BLaER1 (cell line): ENCODE data around the gene SCARB2.

Source experiments
- H3K27ac ChIP-seq: shearing (Covaris generic); formaldehyde crosslinking; 2 replicates; pipeline ENCODE4 v1.8.1; 2022
- H3K27me3 ChIP-seq: shearing (Covaris generic); formaldehyde crosslinking; 2 replicates; pipeline ENCODE4 v1.8.1; 2022
- H3K36me3 ChIP-seq: shearing (Covaris generic); formaldehyde crosslinking; 2 replicates; pipeline ENCODE4 v1.8.1; 2022
- H3K4me1 ChIP-seq: shearing (Covaris generic); formaldehyde crosslinking; 2 replicates; pipeline ENCODE4 v1.8.1; 2022
- H3K4me2 ChIP-seq: shearing (Covaris generic); formaldehyde crosslinking; 2 replicates; pipeline ENCODE4 v1.8.1; 2022
- H3K4me3 ChIP-seq: shearing (Covaris generic); formaldehyde crosslinking; 2 replicates; pipeline ENCODE4 v1.8.1; 2022
- H3K9ac ChIP-seq: shearing (Covaris generic); formaldehyde crosslinking; 2 replicates; pipeline ENCODE4 v1.8.1; 2022
- H3K9me3 ChIP-seq: shearing (Covaris generic); formaldehyde crosslinking; 2 replicates; pipeline ENCODE4 v1.8.1; 2022
- H4K20me1 ChIP-seq: shearing (Covaris generic); formaldehyde crosslinking; 2 replicates; pipeline ENCODE4 v1.8.1; 2022
- Cebpa-rat ChIP-seq: shearing (Covaris generic); IDR thresholded peaks from 2 replicates; pipeline ENCODE4 v1.8.1; 2022

SCARB2 gene

GRCh38 chr4:76211769-76212708 lies 1.6 kb downstream of the SCARB2 start:
- Histone ChIP-seq H3K4me1 (peaks cover 68% of the 10 kb centered on the region), H3K9ac (peak overlapping the region; percentile 86; the same call in 1 of the 2 replicates), H3K4me2 (peak overlapping the region; percentile 88), H4K20me1 (peaks cover 54% of the 10 kb centered on the region), H3K27me3 (no peaks in the 10 kb centered on the region), H3K27ac (no peak overlapping the region), H3K4me3 (peak overlapping the region; percentile 83), H3K9me3 (no peaks in the 10 kb centered on the region), H3K36me3 (no peaks in the 10 kb centered on the region)
- no peak for TF ChIP-seq Cebpa-rat

- no peaks in the 10 kb centered on the region for H3K27me3 ChIP-seq
- H3K9me3 ChIP-seq, result no peaks in the 10 kb centered on the region
- peaks cover 68% of the 10 kb centered on the region for H3K4me1 ChIP-seq
- H3K9ac ChIP-seq, result no peak overlapping the region
- H3K27ac ChIP-seq, result no peak overlapping the region
- no peak for TF ChIP-seq Cebpa-rat
- peaks cover 64% of the 10 kb centered on the region for H4K20me1 ChIP-seq
- H3K4me2 ChIP-seq, result peak overlapping the region; percentile 17; the same call in 1 of the 2 replicates
- H3K36me3 ChIP-seq, result no peaks in the 10 kb centered on the region
- no peak overlapping the region for H3K4me3 ChIP-seq
Measured at GRCh38 chr4:76210452-76210851, 3.2 kb downstream of the SCARB2 start.

- H3K4me3 ChIP-seq, result no peak overlapping the region
- H3K4me1 ChIP-seq, result peaks cover 64% of the 10 kb centered on the region
- no peak overlapping the region; the same call in 1 of the 2 replicates for H3K4me2 ChIP-seq
- peaks cover 70% of the 10 kb centered on the region for H4K20me1 ChIP-seq
- H3K36me3 ChIP-seq, result no peaks in the 10 kb centered on the region
- TF ChIP-seq Cebpa-rat, result no peak
- no peaks in the 10 kb centered on the region for H3K27me3 ChIP-seq
- H3K9me3 ChIP-seq, result no peaks in the 10 kb centered on the region
- no peak overlapping the region for H3K27ac ChIP-seq
- no peak overlapping the region for H3K9ac ChIP-seq
Measured at GRCh38 chr4:76209881-76210280, 3.7 kb downstream of the SCARB2 start.

- H3K9me3 ChIP-seq, result no peaks in the 10 kb centered on the region
- peak overlapping the region; percentile 79 for H3K4me2 ChIP-seq
- no peaks in the 10 kb centered on the region for H3K36me3 ChIP-seq
- H3K9ac ChIP-seq, result peak overlapping the region; percentile 45; the same call in 1 of the 2 replicates
- peaks cover 55% of the 10 kb centered on the region for H3K4me1 ChIP-seq
- H3K27me3 ChIP-seq, result no peaks in the 10 kb centered on the region
- no peak overlapping the region for H3K4me3 ChIP-seq
- TF ChIP-seq Cebpa-rat, result no peak
- H3K27ac ChIP-seq, result peak overlapping the region; percentile 56
- peaks cover 71% of the 10 kb centered on the region for H4K20me1 ChIP-seq
Measured at GRCh38 chr4:76208005-76208765, 5.4 kb downstream of the SCARB2 start.

GRCh38 chr4:76207549-76207948 lies 6.1 kb downstream of the SCARB2 start:
- no peak for TF ChIP-seq Cebpa-rat
- Histone ChIP-seq H3K27ac (no peak overlapping the region), H3K9ac (no peak overlapping the region), H3K36me3 (no peaks in the 10 kb centered on the region), H3K4me2 (no peak overlapping the region), H3K27me3 (no peaks in the 10 kb centered on the region), H3K4me3 (no peak overlapping the region), H4K20me1 (peaks cover 66% of the 10 kb centered on the region), H3K9me3 (no peaks in the 10 kb centered on the region), H3K4me1 (peaks cover 52% of the 10 kb centered on the region)

GRCh38 chr4:76206222-76206942 lies 7.2 kb downstream of the SCARB2 start:
- peaks cover 44% of the 10 kb centered on the region for H3K4me1 ChIP-seq
- no peak overlapping the region for H3K4me2 ChIP-seq
- H3K9me3 ChIP-seq, result no peaks in the 10 kb centered on the region
- no peak overlapping the region for H3K4me3 ChIP-seq
- H3K36me3 ChIP-seq, result no peaks in the 10 kb centered on the region
- no peak overlapping the region for H3K27ac ChIP-seq
- no peak overlapping the region for H3K9ac ChIP-seq
- H3K27me3 ChIP-seq, result no peaks in the 10 kb centered on the region
- no peak for TF ChIP-seq Cebpa-rat
- H4K20me1 ChIP-seq, result peaks cover 54% of the 10 kb centered on the region; the same call in 1 of the 2 replicates

- no peak for TF ChIP-seq Cebpa-rat
- H3K4me2 ChIP-seq, result no peak overlapping the region
- no peak overlapping the region for H3K27ac ChIP-seq
- peaks cover 45% of the 10 kb centered on the region; the same call in 1 of the 2 replicates for H4K20me1 ChIP-seq
- H3K27me3 ChIP-seq, result no peaks in the 10 kb centered on the region
- no peaks in the 10 kb centered on the region for H3K36me3 ChIP-seq
- H3K4me3 ChIP-seq, result no peak overlapping the region
- peaks cover 44% of the 10 kb centered on the region for H3K4me1 ChIP-seq
- H3K9ac ChIP-seq, result no peak overlapping the region
- H3K9me3 ChIP-seq, result no peaks in the 10 kb centered on the region
Measured at GRCh38 chr4:76205476-76205875, 8.1 kb downstream of the SCARB2 start.

- no peak overlapping the region for H3K27ac ChIP-seq
- H3K9me3 ChIP-seq, result no peaks in the 10 kb centered on the region
- peaks cover 44% of the 10 kb centered on the region for H3K4me1 ChIP-seq
- H4K20me1 ChIP-seq, result peaks cover 41% of the 10 kb centered on the region; the same call in 1 of the 2 replicates
- no peak overlapping the region for H3K4me2 ChIP-seq
- no peak overlapping the region for H3K4me3 ChIP-seq
- no peaks in the 10 kb centered on the region for H3K36me3 ChIP-seq
- no peak for TF ChIP-seq Cebpa-rat
- no peak overlapping the region for H3K9ac ChIP-seq
- no peaks in the 10 kb centered on the region for H3K27me3 ChIP-seq
Measured at GRCh38 chr4:76204936-76205335, 8.7 kb downstream of the SCARB2 start.

- H3K4me3 ChIP-seq, result no peak overlapping the region
- peaks cover 44% of the 10 kb centered on the region for H3K4me1 ChIP-seq
- H3K9me3 ChIP-seq, result no peaks in the 10 kb centered on the region
- H3K27ac ChIP-seq, result no peak overlapping the region
- H3K4me2 ChIP-seq, result no peak overlapping the region
- no peak overlapping the region for H3K9ac ChIP-seq
- H3K36me3 ChIP-seq, result no peaks in the 10 kb centered on the region
- peaks cover 32% of the 10 kb centered on the region; the same call in 1 of the 2 replicates for H4K20me1 ChIP-seq
- no peak for TF ChIP-seq Cebpa-rat
- no peaks in the 10 kb centered on the region for H3K27me3 ChIP-seq
Measured at GRCh38 chr4:76203541-76203940, 10.1 kb downstream of the SCARB2 start.
